K562 treated with DMSO at 1 percent for 4 hours (cell line): ENCODE results near the gene NPAS2. TPM values are rescaled to one million over a fixed set of nuclear protein-coding genes. Genes with fewer than 3 reads are reported as not detected.

ENCODE experiments used
- total RNA-seq: library from RNA; unstranded; fragments of 300-600 nt; gene quantifications from 2 replicates; pipeline ENCODE4 v1.2.3, GENCODE V29; 2022; ENCODE audit not compliant: insufficient read depth

Gene NPAS2, protein sequence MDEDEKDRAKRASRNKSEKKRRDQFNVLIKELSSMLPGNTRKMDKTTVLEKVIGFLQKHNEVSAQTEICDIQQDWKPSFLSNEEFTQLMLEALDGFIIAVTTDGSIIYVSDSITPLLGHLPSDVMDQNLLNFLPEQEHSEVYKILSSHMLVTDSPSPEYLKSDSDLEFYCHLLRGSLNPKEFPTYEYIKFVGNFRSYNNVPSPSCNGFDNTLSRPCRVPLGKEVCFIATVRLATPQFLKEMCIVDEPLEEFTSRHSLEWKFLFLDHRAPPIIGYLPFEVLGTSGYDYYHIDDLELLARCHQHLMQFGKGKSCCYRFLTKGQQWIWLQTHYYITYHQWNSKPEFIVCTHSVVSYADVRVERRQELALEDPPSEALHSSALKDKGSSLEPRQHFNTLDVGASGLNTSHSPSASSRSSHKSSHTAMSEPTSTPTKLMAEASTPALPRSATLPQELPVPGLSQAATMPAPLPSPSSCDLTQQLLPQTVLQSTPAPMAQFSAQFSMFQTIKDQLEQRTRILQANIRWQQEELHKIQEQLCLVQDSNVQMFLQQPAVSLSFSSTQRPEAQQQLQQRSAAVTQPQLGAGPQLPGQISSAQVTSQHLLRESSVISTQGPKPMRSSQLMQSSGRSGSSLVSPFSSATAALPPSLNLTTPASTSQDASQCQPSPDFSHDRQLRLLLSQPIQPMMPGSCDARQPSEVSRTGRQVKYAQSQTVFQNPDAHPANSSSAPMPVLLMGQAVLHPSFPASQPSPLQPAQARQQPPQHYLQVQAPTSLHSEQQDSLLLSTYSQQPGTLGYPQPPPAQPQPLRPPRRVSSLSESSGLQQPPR
- not detected in 2 replicates for total RNA-seq

DNA sequence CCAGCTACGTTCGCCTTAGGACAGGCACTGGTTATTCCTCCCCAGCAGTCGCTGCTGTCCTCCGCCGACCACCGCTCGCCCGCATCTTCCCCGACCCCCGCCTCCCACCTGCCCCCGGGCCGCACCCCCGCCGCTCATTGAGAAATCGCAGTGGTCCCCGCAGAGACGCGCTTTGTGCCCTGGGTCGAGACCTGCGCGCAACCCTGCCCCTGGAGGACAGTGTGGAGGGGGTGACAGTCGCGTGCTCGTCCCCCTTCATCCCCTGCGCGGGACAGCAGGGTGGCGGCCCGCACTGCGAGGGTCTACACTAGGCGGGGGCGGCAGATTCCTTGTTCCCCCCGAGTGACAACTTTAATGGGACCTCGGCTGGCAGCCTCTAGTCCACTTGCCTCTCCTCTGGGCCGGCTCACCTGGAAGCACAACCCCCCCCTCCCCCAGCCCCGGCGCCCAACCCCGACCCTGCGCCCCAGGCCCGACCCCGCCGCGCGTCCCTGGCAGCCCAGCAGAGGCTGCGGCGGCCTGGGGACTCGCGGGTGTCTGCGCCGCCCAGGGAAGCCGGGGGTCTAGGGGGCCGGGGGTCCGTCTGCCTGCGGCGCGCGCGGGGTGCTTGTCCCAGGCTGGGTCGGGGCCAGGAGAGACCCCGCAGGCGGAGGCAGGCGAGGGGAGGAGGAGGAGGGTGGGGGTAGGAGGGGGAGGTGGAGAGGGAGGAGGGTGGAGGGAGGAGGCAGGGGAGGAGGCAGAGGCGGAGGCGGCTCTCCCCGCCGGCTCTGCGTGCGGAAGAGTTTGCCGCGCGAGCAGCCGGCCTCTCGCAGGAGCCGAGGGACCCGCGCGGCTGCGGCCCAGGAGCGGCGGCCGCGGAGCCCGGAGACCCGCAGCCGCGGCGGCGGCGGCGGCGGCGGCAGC, at the start of gene NPAS2:
Gene NPAS2, plus strand, starts transcription at position 770 of the 903 bp plus-strand sequence. CDS start 84,616 bp downstream, outside the sequence.

DNA sequence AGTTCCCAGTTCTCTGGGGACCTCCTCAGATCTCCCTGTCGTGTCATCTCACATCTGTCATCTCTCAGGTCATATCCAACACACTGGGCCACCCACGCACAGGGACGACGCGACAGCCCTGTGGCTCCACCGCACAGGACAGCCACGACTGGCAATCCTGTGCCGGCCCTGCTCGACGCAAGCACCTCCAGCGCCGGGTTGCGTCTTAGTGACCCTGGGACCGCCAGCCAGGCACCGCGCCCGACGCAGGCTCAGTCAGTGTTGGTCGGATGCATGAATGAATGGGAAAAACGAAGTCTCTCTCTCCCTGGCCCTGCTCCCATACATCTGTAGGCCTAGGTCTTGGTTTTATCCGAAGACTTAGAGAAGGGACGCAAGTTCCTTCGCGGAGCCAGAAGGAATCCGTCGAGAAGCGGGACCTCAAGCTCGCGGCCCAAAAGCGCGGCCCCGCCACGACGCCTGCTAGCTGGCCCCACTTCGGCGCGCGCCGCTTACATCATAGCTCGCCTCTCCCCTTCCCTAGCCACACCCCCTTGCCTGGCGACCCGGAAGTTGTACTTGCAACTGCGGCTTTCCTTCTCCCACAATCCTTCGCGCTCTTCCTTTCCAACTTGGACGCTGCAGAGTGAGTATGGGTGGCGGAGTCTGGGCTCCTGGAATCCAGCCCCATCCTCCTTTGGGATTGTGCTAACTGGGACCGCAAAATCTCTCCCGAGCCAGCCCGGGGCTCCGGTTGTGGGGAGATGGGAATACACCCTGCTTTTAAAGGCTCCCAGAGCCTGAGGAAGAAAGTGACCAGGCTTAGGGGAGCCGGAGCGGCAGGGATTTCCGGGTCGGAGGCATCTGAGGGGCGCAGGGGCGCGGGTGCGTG, 182.0 kb downstream of the NPAS2 start, which contains the start of gene RPL31:
Gene RPL31, plus strand, starts transcription at position 599 of the 871 bp plus-strand sequence. CDS start 413 bp downstream, outside the sequence.

Other genes starting within 250 kb of the NPAS2 start
- gene RPL31, start 182.2 kb downstream of the NPAS2 start, total RNA-seq, result 6,226 and 6,737 TPM in 2 replicates